ENCODE results near the gene FATE1. TPM values are rescaled to one million over a fixed set of nuclear protein-coding genes. Genes with fewer than 3 reads are reported as not detected.

Gene FATE1
- total RNA-seq, 1 donor, result not detected

DNA sequence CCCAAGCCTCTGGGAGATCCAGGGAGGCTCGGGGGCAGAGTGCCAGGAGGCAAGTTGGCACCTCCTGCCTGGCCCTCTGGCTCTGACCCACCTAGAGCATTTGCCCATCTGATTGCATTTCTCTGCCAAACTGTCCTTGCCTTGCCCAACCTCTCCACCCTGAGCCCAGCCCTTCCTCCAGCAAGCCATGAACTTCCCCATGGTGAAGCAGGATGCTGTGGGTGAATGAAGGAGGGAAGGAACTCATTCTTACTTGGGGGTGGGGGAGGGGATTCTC, 9.4 kb downstream of the FATE1 start:
- no peak for DNase-seq (ENCODE audit: low read depth)

DNA sequence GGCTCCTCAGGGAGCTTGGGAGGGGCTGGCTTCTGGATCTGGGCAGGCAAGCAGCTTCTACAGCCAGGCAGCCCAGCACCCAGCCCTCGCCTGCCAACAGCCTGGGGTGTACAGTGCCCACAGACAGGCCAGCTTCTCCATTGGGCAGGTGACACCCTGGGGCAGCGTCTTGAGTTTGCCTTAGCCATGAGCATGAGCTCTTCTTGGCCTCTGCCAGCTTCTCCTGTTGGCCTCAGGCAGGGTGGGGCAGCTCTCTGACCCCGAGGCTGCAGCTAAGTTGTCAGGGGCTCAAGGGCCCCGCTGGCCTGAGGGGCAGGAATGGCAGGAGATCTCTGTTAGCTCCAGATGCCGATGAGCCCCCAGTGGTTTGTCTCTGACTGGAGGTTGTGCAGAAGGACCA, 10.9 kb downstream of the FATE1 start:
- no peak for DNase-seq (ENCODE audit: low read depth)
- TF ChIP-seq, protein P1, sequence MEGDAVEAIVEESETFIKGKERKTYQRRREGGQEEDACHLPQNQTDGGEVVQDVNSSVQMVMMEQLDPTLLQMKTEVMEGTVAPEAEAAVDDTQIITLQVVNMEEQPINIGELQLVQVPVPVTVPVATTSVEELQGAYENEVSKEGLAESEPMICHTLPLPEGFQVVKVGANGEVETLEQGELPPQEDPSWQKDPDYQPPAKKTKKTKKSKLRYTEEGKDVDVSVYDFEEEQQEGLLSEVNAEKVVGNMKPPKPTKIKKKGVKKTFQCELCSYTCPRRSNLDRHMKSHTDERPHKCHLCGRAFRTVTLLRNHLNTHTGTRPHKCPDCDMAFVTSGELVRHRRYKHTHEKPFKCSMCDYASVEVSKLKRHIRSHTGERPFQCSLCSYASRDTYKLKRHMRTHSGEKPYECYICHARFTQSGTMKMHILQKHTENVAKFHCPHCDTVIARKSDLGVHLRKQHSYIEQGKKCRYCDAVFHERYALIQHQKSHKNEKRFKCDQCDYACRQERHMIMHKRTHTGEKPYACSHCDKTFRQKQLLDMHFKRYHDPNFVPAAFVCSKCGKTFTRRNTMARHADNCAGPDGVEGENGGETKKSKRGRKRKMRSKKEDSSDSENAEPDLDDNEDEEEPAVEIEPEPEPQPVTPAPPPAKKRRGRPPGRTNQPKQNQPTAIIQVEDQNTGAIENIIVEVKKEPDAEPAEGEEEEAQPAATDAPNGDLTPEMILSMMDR (IDR thresholded peaks at IDR 0.05; ENCODE audit: insufficient read depth, low read depth, low read length), result no peak
- no peak overlapping the region for H3K4me3 ChIP-seq (ENCODE audit: low read depth, low read length)

More for the DNA sequence above, 9.4 kb downstream of the FATE1 start:
- no peak overlapping the region for H3K4me3 ChIP-seq (ENCODE audit: low read depth, low read length)
- TF ChIP-seq, protein P1 (IDR thresholded peaks at IDR 0.05; ENCODE audit: insufficient read depth, low read depth, low read length), result no peak

DNA sequence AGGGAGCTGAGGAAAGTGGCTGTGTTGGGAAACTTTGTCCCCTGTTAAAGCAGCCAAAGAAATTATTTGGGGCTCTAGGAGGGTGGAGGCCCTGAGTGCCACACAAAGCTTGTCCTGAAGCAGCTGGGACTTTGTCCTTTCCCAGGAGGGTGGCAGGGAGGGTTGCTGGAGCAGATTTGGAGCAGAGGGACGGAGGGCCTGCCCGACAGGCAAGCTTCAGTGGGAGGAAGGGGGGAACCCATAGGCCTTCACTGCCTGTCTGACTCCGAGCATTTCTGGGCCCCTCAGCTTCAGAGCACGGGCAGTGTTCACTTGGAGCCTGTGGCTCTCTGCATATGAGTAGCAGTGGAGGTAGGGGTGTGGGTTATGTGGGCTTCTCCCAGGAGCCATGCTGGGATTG, 11.5 kb downstream of the FATE1 start:
- no peak overlapping the region for H3K4me3 ChIP-seq (ENCODE audit: low read depth, low read length)
- TF ChIP-seq, protein P1 (IDR thresholded peaks at IDR 0.05; ENCODE audit: insufficient read depth, low read depth, low read length), result no peak
- DNase-seq (ENCODE audit: low read depth), result no peak

DNA sequence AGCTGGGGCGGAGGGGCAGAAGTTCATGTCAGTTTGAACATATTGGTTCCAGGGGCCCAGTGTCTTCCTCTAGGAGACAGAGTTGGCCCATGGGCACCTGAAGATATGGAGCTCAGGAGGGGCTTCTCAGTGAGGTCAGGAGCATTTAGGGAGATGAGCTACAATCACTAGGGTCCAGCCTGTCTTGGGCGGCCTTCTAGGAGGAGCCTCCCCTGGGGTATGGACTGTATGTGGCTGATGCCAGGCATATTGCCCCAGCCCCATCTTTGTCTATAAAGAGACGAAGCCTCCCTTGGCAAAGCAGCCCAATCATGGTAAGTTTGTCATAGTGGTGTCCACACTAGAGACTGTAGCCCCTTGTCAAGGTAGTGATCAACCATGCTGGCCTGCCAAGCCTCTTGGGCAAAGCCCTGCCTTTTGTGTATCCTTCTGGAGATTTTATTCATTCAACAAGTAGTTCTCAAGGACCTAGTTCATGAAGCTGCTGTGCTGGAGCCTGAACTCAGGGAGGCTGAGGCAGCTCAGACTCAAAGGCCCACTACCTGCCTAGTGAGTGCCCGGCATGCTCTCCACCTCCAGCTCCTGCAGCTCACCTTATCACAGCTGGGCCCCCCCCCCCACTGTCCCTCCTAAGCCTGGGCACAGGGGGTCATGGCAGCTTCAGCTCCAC, 13.4 kb downstream of the FATE1 start:
- TF ChIP-seq, protein P1 (IDR thresholded peaks at IDR 0.05; ENCODE audit: insufficient read depth, low read depth, low read length), result no peak
- DNase-seq (ENCODE audit: low read depth), result no peak
- no peak overlapping the region for H3K4me3 ChIP-seq (ENCODE audit: low read depth, low read length)

DNA sequence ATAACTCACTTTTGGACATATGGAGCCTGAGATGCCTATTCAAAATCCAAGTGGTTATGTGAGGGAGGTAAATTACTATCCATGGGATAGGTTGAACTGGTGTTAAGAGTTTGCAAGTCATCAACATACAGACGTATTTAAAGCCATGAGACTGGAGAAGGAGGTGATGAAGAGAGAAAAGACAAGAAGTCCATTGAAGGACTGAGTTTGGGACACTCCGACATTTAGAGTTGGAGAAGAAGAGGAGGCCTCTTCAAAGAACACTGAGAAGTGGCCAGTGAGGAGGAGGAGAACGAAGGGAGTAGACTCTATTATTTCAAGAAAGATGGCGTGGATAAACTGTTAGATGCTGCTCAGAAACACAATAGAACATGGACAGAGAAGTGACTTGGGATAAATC, 18.6 kb downstream of the FATE1 start, which contains the start of gene CNGA2:
CNGA2 (plus strand) TSS at position 301 of the 400 bp plus-strand sequence. CDS start 3,738 bp downstream, outside the sequence.
- TF ChIP-seq, protein P1 (IDR thresholded peaks at IDR 0.05; ENCODE audit: insufficient read depth, low read depth, low read length), result no peak
- H3K4me3 ChIP-seq (ENCODE audit: low read depth, low read length), result no peak within 1 kb of the TSS
- DNase-seq (ENCODE audit: low read depth), result no peak

DNA sequence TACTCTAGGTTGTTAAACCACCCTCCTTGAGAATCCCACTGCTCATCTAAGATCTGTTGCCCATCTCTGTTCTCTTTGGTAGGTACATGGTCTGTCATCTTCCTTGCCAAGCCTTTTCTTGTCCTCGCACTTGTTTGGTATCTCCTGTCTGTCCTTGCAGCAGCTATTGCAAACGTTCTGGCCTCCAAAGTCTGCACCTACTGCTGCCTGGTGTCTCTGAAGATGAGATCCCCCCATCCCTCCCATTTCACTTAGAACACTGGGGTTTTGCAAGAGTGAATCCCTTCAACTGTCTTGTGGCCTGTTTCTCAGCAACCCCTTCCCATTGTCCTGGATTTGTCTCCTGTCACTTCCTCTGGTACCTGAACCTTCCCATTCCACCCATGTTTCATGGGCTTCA, 19.4 kb downstream of the FATE1 start:
- TF ChIP-seq, protein P1 (IDR thresholded peaks at IDR 0.05; ENCODE audit: insufficient read depth, low read depth, low read length), result no peak
- no peak overlapping the region for H3K4me3 ChIP-seq (ENCODE audit: low read depth, low read length)
- DNase-seq (ENCODE audit: low read depth), result no peak

DNA sequence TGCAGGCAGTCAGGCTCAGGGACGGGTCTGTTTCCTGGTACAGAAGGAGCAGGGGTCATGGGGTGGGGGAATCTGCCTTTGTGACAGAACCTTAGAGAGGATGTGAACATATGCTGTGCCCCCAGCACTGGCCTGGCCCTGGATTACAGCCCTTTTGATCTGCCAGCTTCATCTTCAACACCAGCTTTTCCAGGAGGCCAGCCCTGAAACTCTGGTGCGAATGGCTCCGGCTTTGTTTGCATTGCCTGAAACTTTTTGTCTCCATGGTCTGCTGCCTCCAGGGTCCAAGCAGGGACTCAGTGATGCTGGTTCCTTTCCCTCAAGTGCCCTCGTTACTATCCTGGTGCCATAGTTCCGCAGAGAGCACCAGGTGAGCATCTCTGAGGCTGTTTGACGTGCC, 20.9 kb downstream of the FATE1 start:
- DNase-seq (ENCODE audit: low read depth), result no peak
- no peak overlapping the region for H3K4me3 ChIP-seq (ENCODE audit: low read depth, low read length)
- TF ChIP-seq, protein P1 (IDR thresholded peaks at IDR 0.05; ENCODE audit: insufficient read depth, low read depth, low read length), result no peak

Measured in fibroblast of villous mesenchyme (primary cell).